Natural killer cell (primary cell): ENCODE data around the gene EP400. TPM values are rescaled to one million over a fixed set of nuclear protein-coding genes. Genes with fewer than 3 reads are reported as not detected.

Experiments
- ATAC-seq, 3 donors: fragments of 150-1000 bp in 2 of 3; fragments of 200-7000 bp in 1 of 3; cut with Tn5 transposase; 1 replicate in 1 of 3; 2 replicates in 2 of 3; pipeline ENCODE4 v1.10.0; 2021; ENCODE audit warnings: mild to moderate bottlenecking in 2 of 3, moderate library complexity in 2 of 3
- DNase-seq, 2 donors: peaks; one replicate each; pipeline versions ENCODE4 v3.0.0 to v3.0.0-alpha.2; 2013 to 2021; ENCODE audit warnings: mixed read lengths in 1 of 2
- H3K27ac ChIP-seq: one replicate; pipeline ENCODE4 v1.5.1; 2013; ENCODE audit warnings: mild to moderate bottlenecking, low read length
- H3K27me3 ChIP-seq: one replicate; pipeline ENCODE4 v1.6.1; 2013; ENCODE audit warnings: low read length; ENCODE audit not compliant: control insufficient read depth, insufficient read depth
- H3K36me3 ChIP-seq: one replicate; pipeline ENCODE4 v1.6.1; 2013; ENCODE audit warnings: low read length; ENCODE audit not compliant: control insufficient read depth, insufficient read depth
- H3K4me1 ChIP-seq: one replicate; pipeline ENCODE4 v1.6.1; 2013; ENCODE audit warnings: low read length; ENCODE audit not compliant: control insufficient read depth, insufficient read depth
- H3K4me3 ChIP-seq: one replicate; pipeline ENCODE4 v1.5.1; 2013; ENCODE audit warnings: low read length
- H3K9me3 ChIP-seq: one replicate; pipeline ENCODE4 v1.6.1; 2013; ENCODE audit warnings: low read length; ENCODE audit not compliant: control insufficient read depth, insufficient read depth
- H3K27ac Mint-ChIP-seq, 2 donors: one replicate each; pipeline ENCODE4 v1.8.0; 2022; ENCODE audit warnings: mild to moderate bottlenecking in 2 of 2, mixed read lengths in 2 of 2, moderate library complexity in 1 of 2
- H3K27me3 Mint-ChIP-seq, 2 donors: one replicate each; pipeline ENCODE4 v1.8.0; 2022; ENCODE audit warnings: low read depth in 2 of 2, mixed read lengths in 2 of 2
- H3K36me3 Mint-ChIP-seq: one replicate; pipeline ENCODE4 v1.8.0; 2022; ENCODE audit warnings: mixed read lengths
- H3K4me1 Mint-ChIP-seq, 2 donors: one replicate each; pipeline ENCODE4 v1.8.0; 2022; ENCODE audit warnings: mixed read lengths in 2 of 2
- H3K4me3 Mint-ChIP-seq: one replicate; pipeline ENCODE4 v1.8.0; 2022; ENCODE audit warnings: mild to moderate bottlenecking, moderate library complexity, mixed read lengths
- H3K9me3 Mint-ChIP-seq, 2 donors: one replicate each; pipeline ENCODE4 v1.8.0; 2022; ENCODE audit warnings: mixed read lengths in 2 of 2
- WGBS: methylation state at CpG from one replicate; pipeline ENCODE4 v1.1.7; 2013; ENCODE audit warnings: missing lambda C conversion rate; ENCODE audit not compliant: insufficient coverage; 5-methylcytosine and 5-hydroxymethylcytosine counted together
- intact Hi-C: fragments of 100-400 bp; cut with micrococcal nuclease; formaldehyde crosslinking; loops from one replicate; pipeline ENCODE4 v1.14.2; 2022
- total RNA-seq, 4 donors: library from RNA; stranded (reverse); fragments of 120-200 nt in 1 of 4; gene quantifications; one replicate each; pipeline versions ENCODE4 v1.2.3 to v1.2.4, GENCODE V29; 2013 to 2022
- TF ChIP-seq, protein P1 (sequence below): fragments of 200-600 bp; IDR thresholded peaks from one replicate; pipeline ENCODE4 v1.8.0; 2022; ENCODE audit warnings: antibody characterized with exemption

EP400 gene
- total RNA-seq, 3 donors from 2014 or later (not counting 1 experiment from before 2014, with no cell fraction given): 62.8 to 81.1 (median 80.1) TPM

DNA sequence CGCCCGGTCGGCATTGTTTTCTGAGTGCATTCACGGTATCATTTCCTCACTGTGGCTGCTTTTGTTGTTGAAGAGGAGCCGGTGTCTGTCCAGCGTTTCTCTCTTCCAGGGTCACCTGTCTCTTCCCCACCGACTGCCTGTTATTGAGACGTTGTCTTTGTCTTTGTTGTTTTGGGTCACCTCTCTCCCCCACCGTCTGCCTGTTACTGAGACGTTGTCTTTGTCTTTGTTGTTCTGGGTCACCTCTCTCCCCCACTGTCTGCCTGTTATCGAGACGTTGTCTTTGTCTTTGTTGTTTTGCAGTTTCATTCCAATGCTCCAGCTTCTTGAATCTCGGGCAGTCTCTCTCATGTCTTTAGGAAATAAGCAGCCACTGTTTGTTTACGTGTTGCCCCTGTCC is 124.5 kb downstream of the EP400 start:
- Histone ChIP-seq H3K36me3 (peaks cover 34% of the 10 kb centered on the region), H3K4me3 (no peak overlapping the region), H3K9me3 (no peaks in the 10 kb centered on the region), H3K4me1 (no peaks in the 10 kb centered on the region), H3K27me3 (no peaks in the 10 kb centered on the region), H3K27ac (no peak overlapping the region)
- Mint-ChIP-seq H3K27me3 (no peaks in the 10 kb centered on the region), H3K4me3 (no peak overlapping the region), H3K36me3 (peaks cover 5% of the 10 kb centered on the region), H3K27ac (no peak overlapping the region), H3K9me3 (no peaks in the 10 kb centered on the region), H3K4me1 (no peaks in the 10 kb centered on the region)
- TF ChIP-seq, protein P1, sequence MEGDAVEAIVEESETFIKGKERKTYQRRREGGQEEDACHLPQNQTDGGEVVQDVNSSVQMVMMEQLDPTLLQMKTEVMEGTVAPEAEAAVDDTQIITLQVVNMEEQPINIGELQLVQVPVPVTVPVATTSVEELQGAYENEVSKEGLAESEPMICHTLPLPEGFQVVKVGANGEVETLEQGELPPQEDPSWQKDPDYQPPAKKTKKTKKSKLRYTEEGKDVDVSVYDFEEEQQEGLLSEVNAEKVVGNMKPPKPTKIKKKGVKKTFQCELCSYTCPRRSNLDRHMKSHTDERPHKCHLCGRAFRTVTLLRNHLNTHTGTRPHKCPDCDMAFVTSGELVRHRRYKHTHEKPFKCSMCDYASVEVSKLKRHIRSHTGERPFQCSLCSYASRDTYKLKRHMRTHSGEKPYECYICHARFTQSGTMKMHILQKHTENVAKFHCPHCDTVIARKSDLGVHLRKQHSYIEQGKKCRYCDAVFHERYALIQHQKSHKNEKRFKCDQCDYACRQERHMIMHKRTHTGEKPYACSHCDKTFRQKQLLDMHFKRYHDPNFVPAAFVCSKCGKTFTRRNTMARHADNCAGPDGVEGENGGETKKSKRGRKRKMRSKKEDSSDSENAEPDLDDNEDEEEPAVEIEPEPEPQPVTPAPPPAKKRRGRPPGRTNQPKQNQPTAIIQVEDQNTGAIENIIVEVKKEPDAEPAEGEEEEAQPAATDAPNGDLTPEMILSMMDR: no peak
- intact Hi-C loops: no loop called here
- DNase-seq: no peak
- 98% methylated on average over 14 of the region's 14 CpGs for WGBS
- ATAC-seq: no peak

DNA sequence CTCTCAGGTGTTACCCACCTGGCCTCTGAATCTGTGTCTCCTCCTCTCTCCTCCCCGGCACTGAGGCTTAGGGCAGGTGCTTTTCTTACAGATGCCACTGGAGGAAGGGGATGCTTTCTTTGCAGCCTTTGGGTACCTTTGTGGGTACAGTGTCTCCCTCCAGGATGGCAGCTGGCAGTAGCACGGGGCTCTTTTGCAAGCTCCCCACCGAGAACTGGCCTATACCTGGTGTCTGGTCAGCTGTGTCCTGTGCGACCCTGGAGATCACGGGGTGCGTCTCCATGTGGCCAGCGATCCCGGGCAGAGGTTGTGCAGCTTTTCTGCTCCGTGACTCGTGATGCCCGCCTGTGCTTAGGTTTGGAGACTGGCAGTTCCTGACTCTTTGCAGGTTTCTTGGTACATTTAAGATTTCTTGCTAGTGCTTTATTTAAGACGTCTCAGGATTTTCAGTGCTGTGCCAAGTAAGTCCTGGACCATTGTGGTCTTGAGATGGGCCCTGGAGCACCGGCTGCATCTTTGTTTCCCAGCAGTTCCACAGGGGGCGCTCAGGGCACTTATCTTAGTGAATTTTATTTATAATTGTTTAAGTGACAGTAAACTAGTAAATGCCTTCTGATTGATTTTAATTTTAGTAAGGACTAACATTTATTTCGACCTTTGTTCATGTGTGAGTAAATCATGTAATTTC is 125.4 kb downstream of the EP400 start:
- no peaks in the 10 kb centered on the region for H3K27me3 ChIP-seq
- H3K9me3 ChIP-seq: no peaks in the 10 kb centered on the region
- DNase-seq: no peak
- Mint-ChIP-seq H3K9me3 (no peaks in the 10 kb centered on the region), H3K4me1 (no peaks in the 10 kb centered on the region), H3K27me3 (no peaks in the 10 kb centered on the region), H3K4me3 (no peak overlapping the region), H3K36me3 (peaks cover 5% of the 10 kb centered on the region), H3K27ac (no peak overlapping the region)
- no peak overlapping the region for H3K27ac ChIP-seq
- no peaks in the 10 kb centered on the region for H3K4me1 ChIP-seq
- H3K36me3 ChIP-seq: peaks cover 30% of the 10 kb centered on the region
- no peak for ATAC-seq
- WGBS: 95% methylated on average over 15 of the region's 15 CpGs
- no peak overlapping the region for H3K4me3 ChIP-seq
- intact Hi-C loops: no loop called here
- TF ChIP-seq, protein P1: no peak

DNA sequence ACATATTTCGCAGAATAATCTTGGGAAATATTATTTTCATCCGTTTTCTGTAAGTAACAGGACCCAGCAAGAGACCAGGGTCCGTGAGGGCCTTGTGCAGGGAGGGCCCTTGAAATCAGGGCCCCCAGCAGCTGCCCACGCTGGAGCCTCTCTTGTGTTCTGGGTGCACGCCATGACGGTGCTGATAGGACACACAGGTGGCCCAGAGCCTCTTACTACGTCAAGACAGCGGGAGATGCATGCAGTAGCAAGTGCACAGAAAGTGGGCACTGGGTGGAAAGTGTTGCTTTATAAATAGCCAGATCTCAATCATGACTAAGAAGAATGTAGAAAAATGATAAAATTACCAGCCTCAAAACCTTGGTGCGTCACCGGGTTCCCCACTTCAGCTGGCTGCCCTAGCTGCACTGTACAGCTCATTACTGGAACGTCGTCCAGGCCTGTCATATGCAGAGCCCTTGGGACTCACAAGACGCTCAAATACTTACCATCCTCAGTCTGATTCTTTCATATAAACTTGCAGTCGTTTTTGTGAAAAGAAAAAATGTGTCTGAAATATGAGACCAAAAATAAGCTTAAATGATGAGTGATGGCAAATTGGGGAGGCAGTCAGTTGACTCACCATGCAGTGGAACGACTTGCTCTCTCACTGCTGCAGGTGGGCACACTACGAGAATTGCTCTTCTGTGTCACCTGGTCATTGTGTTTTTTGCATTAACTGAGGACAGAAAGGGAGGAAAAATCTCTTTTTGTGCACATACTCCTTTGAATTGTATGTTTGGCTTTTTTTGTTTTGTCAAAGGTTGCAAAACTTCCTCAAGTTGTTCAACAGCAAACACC is 126.2 kb downstream of the EP400 start:
- Mint-ChIP-seq H3K36me3 (peaks cover 5% of the 10 kb centered on the region), H3K4me1 (no peaks in the 10 kb centered on the region), H3K27ac (no peak overlapping the region), H3K27me3 (no peaks in the 10 kb centered on the region), H3K4me3 (no peak overlapping the region), H3K9me3 (no peaks in the 10 kb centered on the region)
- 98% methylated on average over 16 of the region's 16 CpGs for WGBS
- no peaks in the 10 kb centered on the region for H3K9me3 ChIP-seq
- no peak overlapping the region for H3K27ac ChIP-seq
- intact Hi-C loops: no loop called here
- H3K4me1 ChIP-seq: no peaks in the 10 kb centered on the region
- ATAC-seq (no peak), DNase-seq (no peak)
- peaks cover 30% of the 10 kb centered on the region for H3K36me3 ChIP-seq
- no peaks in the 10 kb centered on the region for H3K27me3 ChIP-seq
- H3K4me3 ChIP-seq: no peak overlapping the region
- TF ChIP-seq, protein P1: no peak
